K562 (cell line): ENCODE data around the gene GPC3. TPM values are rescaled to one million over a fixed set of nuclear protein-coding genes. Genes with fewer than 3 reads are reported as not detected.

Experiments used
- ATAC-seq: fragments of 200-7000 bp; cut with Tn5 transposase; 3 replicates; pipeline ENCODE4 v1.9.1; 2020; ENCODE audit warnings: moderate library complexity
- BruUV-seq: library from RNA; stranded (reverse); fragments of 400-500 nt; replicated peaks from 2 replicates; lab custom pipeline; 2021; lab: Mats Ljungman, UMichigan
- CTCF ChIA-PET: fragments of 300-600 bp; formaldehyde crosslinking; extraction: SDS; loops from one replicate; lab custom pipeline; 2021; ENCODE audit warnings: low intra/inter-chr PET ratio; lab: Yijun Ruan, JAX
- POLR2A ChIA-PET: fragments of 300-600, 350-650 bp; sonication (Branson Sonifier 250); formaldehyde crosslinking; extraction: SDS; loops from one replicate; lab custom pipeline; 2021; ENCODE audit warnings: antibody characterized with exemption, inconsistent platforms; lab: Yijun Ruan, JAX
- DNase-seq, 4 experiments: peaks; one replicate each; pipeline versions ENCODE4 v3.0.0 to v3.0.0-alpha.2; 2011 to 2018; ENCODE audit warnings: low spot score in 3 of 4, mixed read lengths in 3 of 4; ENCODE audit errors: extremely low read depth in 1 of 4
- FAIRE-seq: peaks from 2 replicates; lab custom pipeline; 2011; peaks lifted over from hg19 to GRCh38; lab: Jason Lieb, UNC
- H2AFZ ChIP-seq: 2 replicates; pipeline ENCODE4 v1.6.0; 2011; ENCODE audit warnings: low read depth, low read length, control low read depth, inconsistent platforms
- H3K27ac ChIP-seq: fragments of 200-600 bp; 3 replicates; pipeline ENCODE4 v1.8.0; 2011; ENCODE audit warnings: low read depth, mild to moderate bottlenecking, control low read depth, inconsistent platforms, low read length, moderate library complexity, mixed read lengths; ENCODE audit errors: extremely low read depth
- H3K27me3 ChIP-seq, 2 experiments: fragments of 300-600 bp in 1 of 2; 2 replicates in 1 of 2; 3 replicates in 1 of 2; pipeline versions ENCODE4 v1.6.0 to v1.8.0; 2011; ENCODE audit warnings: inconsistent platforms in 2 of 2, low read length in 2 of 2, mild to moderate bottlenecking in 1 of 2, mixed read lengths in 1 of 2, moderate library complexity in 1 of 2; ENCODE audit not compliant: control insufficient read depth in 2 of 2, insufficient read depth in 2 of 2
- H3K36me3 ChIP-seq: fragments of 300-600 bp; 3 replicates; pipeline ENCODE4 v1.8.0; 2011; ENCODE audit warnings: mild to moderate bottlenecking, low read length, inconsistent platforms; ENCODE audit not compliant: control insufficient read depth, insufficient read depth
- H3K4me1 ChIP-seq, 2 experiments: fragments of 200-600 bp in 1 of 2; replicated peaks in 1 of 2; 2 replicates in 1 of 2; 3 replicates in 1 of 2; pipeline versions ENCODE4 v1.5.1 to v1.8.0; 2011; ENCODE audit warnings: inconsistent platforms in 2 of 2, low read length in 2 of 2, mild to moderate bottlenecking in 1 of 2, mixed read lengths in 1 of 2, moderate library complexity in 1 of 2; ENCODE audit not compliant: control insufficient read depth in 2 of 2, insufficient read depth in 2 of 2
- H3K4me2 ChIP-seq: 2 replicates; pipeline ENCODE4 v1.6.1; 2011; ENCODE audit warnings: low read length, control low read depth, inconsistent platforms, mixed read lengths; ENCODE audit not compliant: insufficient read depth
- H3K4me3 ChIP-seq: fragments of 200-600 bp; sonication (generic), shearing (Covaris generic); 2 replicates; pipeline ENCODE4 v1.5.1; 2016; ENCODE audit warnings: control low read depth, inconsistent platforms
- H3K79me2 ChIP-seq: fragments of 200-600 bp; 3 replicates; pipeline ENCODE4 v1.8.0; 2011; ENCODE audit warnings: low read length, inconsistent platforms; ENCODE audit not compliant: control insufficient read depth, insufficient read depth
- H3K9ac ChIP-seq, 2 experiments: 2 replicates each; pipeline versions ENCODE4 v1.6.0 to v1.6.1; 2011; ENCODE audit warnings: low read depth in 2 of 2, low read length in 2 of 2, control low read depth in 1 of 2, inconsistent platforms in 1 of 2, mild to moderate bottlenecking in 1 of 2, mixed read lengths in 1 of 2; ENCODE audit not compliant: insufficient read depth in 1 of 2
- H3K9me1 ChIP-seq: one replicate; pipeline ENCODE4 v1.6.0; 2011; ENCODE audit warnings: inconsistent platforms, mild to moderate bottlenecking, low read length, moderate library complexity; ENCODE audit not compliant: control insufficient read depth, insufficient read depth
- H3K9me3 ChIP-seq: replicated peaks from 2 replicates; pipeline ENCODE4 v1.5.1; 2011; ENCODE audit warnings: low read depth, low read length, inconsistent platforms; ENCODE audit not compliant: control insufficient read depth, insufficient read depth
- H4K20me1 ChIP-seq: replicated peaks from 2 replicates; pipeline ENCODE4 v1.6.1; 2011; ENCODE audit warnings: low read length, inconsistent platforms, mixed read lengths; ENCODE audit not compliant: control insufficient read depth, insufficient read depth
- CREB5 ChIP-seq: fragments of 250-450 bp; sonication (Bioruptor Pico); IDR thresholded peaks from 2 replicates; pipeline ENCODE4 v1.5.0; 2020; ENCODE audit warnings: mild to moderate bottlenecking
- IFI16 ChIP-seq: fragments of 250-450 bp; sonication (Bioruptor Pico); IDR thresholded peaks from 2 replicates; pipeline ENCODE4 v2.1.2; 2022; ENCODE audit warnings: mild to moderate bottlenecking, inconsistent platforms
- ZBTB9 ChIP-seq: fragments of 450-650 bp; formaldehyde crosslinking; IDR thresholded peaks from 2 replicates; pipeline ENCODE4 v1.4.0; 2020; ENCODE audit warnings: mild to moderate bottlenecking, moderate library complexity
- WGBS: fragments of 100-300 bp; shearing (Covaris generic); methylation state at CpG from one replicate; pipeline ENCODE4 v1.1.6; 2016; ENCODE audit warnings: low coverage, mixed read lengths; ENCODE audit not compliant: insufficient coverage; ENCODE audit errors: missing lambda C conversion rate; 5-methylcytosine and 5-hydroxymethylcytosine counted together
- in situ Hi-C: fragments of 300-500 bp; cut with MboI; formaldehyde crosslinking; loops from 4 replicates; pipeline ENCODE4 v1.15.0; 2018; ENCODE audit warnings: inconsistent platforms, mixed read lengths
- intact Hi-C: fragments of 100-400 bp; cut with micrococcal nuclease; formaldehyde crosslinking; loops from 2 replicates; pipeline ENCODE4 v1.14.2; 2022
- polyA plus RNA-seq, 8 experiments: library from polyadenylated mRNA; depleted of rRNA in 4 of 8; stranded (reverse) in 5 of 8; unstranded in 3 of 8; fragments of >200 nt; fragmentation: Nextera tagmentation in 2 of 8; fragmentation: Illumina TruSeq in 1 of 8; extraction: Ambion mirVana in 2 of 8; extraction: Trizol in 1 of 8; gene quantifications; 2 replicates each; pipeline versions ENCODE4 v1.2.1 to v1.2.3, GENCODE V29; 2011 to 2014; ENCODE audit warnings: inconsistent platforms in 1 of 8, missing spikeins in 1 of 8
- total RNA-seq, 7 experiments: library from RNA; depleted of rRNA in 6 of 7; stranded (reverse); fragments of >200 nt in 6 of 7; fragmentation: Illumina TruSeq in 2 of 7; extraction: Trizol in 2 of 7; gene quantifications; 2 replicates each; pipeline versions ENCODE4 v1.2.1 to v1.2.3, GENCODE V29; 2011 to 2021; ENCODE audit warnings: low replicate concordance in 1 of 7

GPC3 gene
- total and polyA plus RNA-seq, 9 of the 15 experiments (the other 6 are each of a cell fraction or from before 2014, with no cell fraction given): 0.42 TPM; not detected in 8

- Histone ChIP-seq H4K20me1 (no peaks in the 10 kb centered on the region), H3K9me1 (no peaks in the 10 kb centered on the region), H3K9me3 (no peaks in the 10 kb centered on the region), H3K27ac (no peak overlapping the region), H3K79me2 (no peaks in the 10 kb centered on the region), H3K4me1 (no peaks in the 10 kb centered on the region), H2AFZ (no peak overlapping the region), H3K4me2 (no peak overlapping the region), H3K27me3 (no peaks in the 10 kb centered on the region), H3K4me3 (no peak overlapping the region), H3K36me3 (no peaks in the 10 kb centered on the region), H3K9ac (no peak overlapping the region)
- FAIRE-seq: no peak
- no peak for DNase-seq
- in situ Hi-C loops: no loop called here
- no peak for TF ChIP-seq CREB5 (CRISPR knock-in tag)
- 0% methylated on average over 3 of the region's 4 CpGs for WGBS
- intact Hi-C loops: no loop called here
- CTCF ChIA-PET: no interaction called here
- no peak for ATAC-seq
- POLR2A ChIA-PET: no interaction called here
- BruUV-seq: no TSS peak
Measured at GRCh38 chrX:133884430-133885394, 100.7 kb downstream of the GPC3 start.

- no peaks in the 10 kb centered on the region for H3K79me2 ChIP-seq
- no peaks in the 10 kb centered on the region for H4K20me1 ChIP-seq
- no peaks in the 10 kb centered on the region for H3K4me1 ChIP-seq
- H2AFZ ChIP-seq: no peak overlapping the region
- no peak overlapping the region for H3K4me3 ChIP-seq
- H3K4me2 ChIP-seq: no peak overlapping the region
- H3K27ac ChIP-seq: no peak overlapping the region
- POLR2A ChIA-PET: no interaction called here
- BruUV-seq: no TSS peak
- no peaks in the 10 kb centered on the region for H3K9me3 ChIP-seq
- intact Hi-C loops: no loop called here
- WGBS: 0% methylated on average over 7 of the region's 7 CpGs
- no peaks in the 10 kb centered on the region for H3K27me3 ChIP-seq
- in situ Hi-C loops: no loop called here
- no peak for TF ChIP-seq ZBTB9 (CRISPR knock-in tag)
- TF ChIP-seq IFI16 (CRISPR knock-in tag): no peak
- CTCF ChIA-PET: no interaction called here
- no peak overlapping the region for H3K9ac ChIP-seq
- FAIRE-seq: no peak
- H3K9me1 ChIP-seq: no peaks in the 10 kb centered on the region
- H3K36me3 ChIP-seq: no peaks in the 10 kb centered on the region
- DNase-seq: no peak
- ATAC-seq: no peak
Measured at GRCh38 chrX:133881893-133882292, 103.5 kb downstream of the GPC3 start.
